ENCODE measurements around the gene ZNF35. TPM values are rescaled to one million over a fixed set of nuclear protein-coding genes. Genes with fewer than 3 reads are reported as not detected.

The ZNF35 gene
- total and polyA plus RNA-seq, 2 donors (not counting 3 experiments of a cell fraction or from before 2014, with no cell fraction given): 2.5 to 9.1 TPM

- peaks cover 7% of the 10 kb centered on the region for H3K79me2 ChIP-seq (ENCODE audit: control insufficient read depth, insufficient read depth, low read length)
- peaks cover 34 to 49% of the 10 kb centered on the region in 2 experiments for H3K36me3 ChIP-seq (ENCODE audit: control insufficient read depth in 2 of 2, extremely low read depth in 1 of 2, insufficient read depth in 2 of 2, low read length in 2 of 2)
- peaks cover 5% of the 10 kb centered on the region for H3K4me1 ChIP-seq (ENCODE audit: control insufficient read depth, extremely low read depth, insufficient read depth, low read length)
- no peak for FAIRE-seq
- no peaks in the 10 kb centered on the region for H4K20me1 ChIP-seq (replicated peaks; ENCODE audit: control insufficient read depth, extremely low read depth, insufficient read depth, low read length)
- H3K4me3 ChIP-seq (replicated peaks in 1 of 3; ENCODE audit: insufficient read depth in 1 of 3, low read depth in 1 of 3, low read length in 3 of 3): no peak overlapping the region
- POLR2A ChIA-PET: no interaction called here
- intact Hi-C loops (cut with micrococcal nuclease): no loop called here
- no peak for TF ChIP-seq JUN (IDR thresholded peaks at IDR 0.05; ENCODE audit: borderline replicate concordance, insufficient read depth, insufficient read length, low read depth)
- TF ChIP-seq EZH2 (IDR thresholded peaks at IDR 0.05; ENCODE audit: borderline replicate concordance, low read depth, low read length, severe bottlenecking): no peak
- H3K27me3 ChIP-seq (ENCODE audit: control insufficient read depth in 2 of 2, insufficient read depth in 2 of 2, low read length in 2 of 2): no peaks in the 10 kb centered on the region
- peaks cover 10% of the 10 kb centered on the region for H3K9me3 ChIP-seq (replicated peaks; ENCODE audit: control insufficient read depth, insufficient read depth, low read length)
- H3K27ac ChIP-seq (ENCODE audit: insufficient read depth, low read depth, low read length): no peak overlapping the region
- H3K4me2 ChIP-seq (ENCODE audit: insufficient read depth, low read length): no peak overlapping the region
- no TSS peak for BruUV-seq (replicated peaks)
- H3K9ac ChIP-seq (replicated peaks; ENCODE audit: extremely low read depth, insufficient read depth, low read length): no peak overlapping the region
- dilution Hi-C loops (cut with MboI; ENCODE audit: extremely low pct_ligation_motif_present, low sequenced_read_pairs): no loop called here
- no peaks in the 10 kb centered on the region for H3K9me1 ChIP-seq (replicated peaks; ENCODE audit: control insufficient read depth, extremely low read depth, insufficient read depth, low read length)
- CTCF ChIA-PET: no interaction called here
- no peak overlapping the region for H2AFZ ChIP-seq (ENCODE audit: low read depth, low read length)
- DNase-seq (ENCODE audit: low read depth, low spot score): no peak
These were observed 5.5 kb downstream of the ZNF35 start for GRCh38 chr3:44654039-44654438.

GRCh38 chr3:44659015-44659414, 10.5 kb downstream of the ZNF35 start:
- FAIRE-seq: no peak
- H3K4me2 ChIP-seq (ENCODE audit: insufficient read depth, low read length): no peak overlapping the region
- no peaks in the 10 kb centered on the region for H3K4me1 ChIP-seq (ENCODE audit: control insufficient read depth, extremely low read depth, insufficient read depth, low read length)
- no peaks in the 10 kb centered on the region for H3K9me1 ChIP-seq (replicated peaks; ENCODE audit: control insufficient read depth, extremely low read depth, insufficient read depth, low read length)
- no peaks in the 10 kb centered on the region for H3K79me2 ChIP-seq (ENCODE audit: control insufficient read depth, insufficient read depth, low read length)
- H3K36me3 ChIP-seq (ENCODE audit: control insufficient read depth in 2 of 2, extremely low read depth in 1 of 2, insufficient read depth in 2 of 2, low read length in 2 of 2): peaks cover 20 to 30% of the 10 kb centered on the region in 2 experiments
- TF ChIP-seq CTCF (IDR thresholded peaks at IDR 0.05; ENCODE audit: extremely low read depth in 1 of 2, insufficient read depth in 1 of 2, low read depth in 1 of 2, low read length in 2 of 2): no peak
- no peak for TF ChIP-seq MAX (IDR thresholded peaks at IDR 0.05; ENCODE audit: insufficient read depth, insufficient read length)
- TF ChIP-seq POLR2A (IDR thresholded peaks at IDR 0.05; ENCODE audit: low read depth, low read length): no peak
- no peak for TF ChIP-seq EZH2 (IDR thresholded peaks at IDR 0.05; ENCODE audit: borderline replicate concordance, low read depth, low read length, severe bottlenecking)
- TF ChIP-seq POLR2AphosphoS5 (IDR thresholded peaks at IDR 0.05; ENCODE audit: insufficient read depth, low read depth, low read length): no peak
- no peak for TF ChIP-seq GATA2 (IDR thresholded peaks at IDR 0.05; ENCODE audit: insufficient read depth, insufficient read length, low read depth, low read length)
- TF ChIP-seq MYC (IDR thresholded peaks at IDR 0.05; ENCODE audit: low read depth, low read length): no peak
- no peak for TF ChIP-seq FOS (IDR thresholded peaks at IDR 0.05; ENCODE audit: borderline replicate concordance, insufficient read depth, low read length)
- H3K9me3 ChIP-seq (replicated peaks; ENCODE audit: control insufficient read depth, insufficient read depth, low read length): peaks cover 21% of the 10 kb centered on the region
- no TSS peak for BruUV-seq (replicated peaks)
- POLR2A ChIA-PET: no interaction called here
- H3K27me3 ChIP-seq (ENCODE audit: control insufficient read depth in 2 of 2, insufficient read depth in 2 of 2, low read length in 2 of 2): no peaks in the 10 kb centered on the region
- no peak overlapping the region for H3K4me3 ChIP-seq (replicated peaks in 1 of 3; ENCODE audit: insufficient read depth in 1 of 3, low read depth in 1 of 3, low read length in 3 of 3)
- DNase-seq (ENCODE audit: low read depth, low spot score): no peak
- intact Hi-C loops (cut with micrococcal nuclease) (no loop called here), dilution Hi-C loops (cut with MboI; ENCODE audit: extremely low pct_ligation_motif_present, low sequenced_read_pairs) (no loop called here)
- CTCF ChIA-PET: no interaction called here
- no peak overlapping the region for H3K9ac ChIP-seq (replicated peaks; ENCODE audit: extremely low read depth, insufficient read depth, low read length)
- H2AFZ ChIP-seq (ENCODE audit: low read depth, low read length): no peak overlapping the region
- no peaks in the 10 kb centered on the region for H4K20me1 ChIP-seq (replicated peaks; ENCODE audit: control insufficient read depth, extremely low read depth, insufficient read depth, low read length)
- no peak overlapping the region for H3K27ac ChIP-seq (ENCODE audit: insufficient read depth, low read depth, low read length)

All from endothelial cell of umbilical vein (primary cell).